NCI-H2081 (cell line): ENCODE data around the gene SMIM35.

Experiments used
- DNase-seq, 2 experiments: peaks; one replicate each; lab custom pipeline; 2025; lab: John Stamatoyannopoulos, UW

Gene SMIM35

GRCh38 chr11:118086913-118087768 is at the start of gene SMIM35:
Gene SMIM35, minus strand, starts transcription at chr11:118086963. Its CDS starts 206 bp downstream, at chr11:118086757.
- peak in 1 of 2 experiments; percentile 23 for DNase-seq

GRCh38 chr11:118136341-118136740 is 49.6 kb upstream of the SMIM35 start:
- no peak for DNase-seq

DNA sequence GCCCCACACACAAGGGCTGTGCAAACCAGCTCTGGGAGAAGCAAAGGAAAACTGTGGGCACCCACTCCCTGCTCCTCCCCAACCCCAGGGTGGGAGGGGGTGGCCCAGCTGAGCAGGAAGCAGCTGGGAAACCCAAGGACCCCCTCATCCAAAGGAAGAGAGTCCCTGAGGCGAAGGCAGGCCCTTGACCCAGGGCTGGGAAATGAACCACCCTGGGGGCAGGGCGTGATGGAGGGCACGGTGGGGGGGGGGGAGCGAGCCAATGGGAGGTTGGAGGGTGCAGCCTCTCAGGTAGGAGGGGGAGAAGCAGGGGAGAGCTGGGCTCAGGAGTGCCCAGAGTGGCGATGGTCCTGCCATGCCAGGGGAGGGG is 49.0 kb upstream of the SMIM35 start:
- no peak for DNase-seq

- no peak for DNase-seq
These were observed 48.5 kb upstream of the SMIM35 start for GRCh38 chr11:118135051-118135795.

DNA sequence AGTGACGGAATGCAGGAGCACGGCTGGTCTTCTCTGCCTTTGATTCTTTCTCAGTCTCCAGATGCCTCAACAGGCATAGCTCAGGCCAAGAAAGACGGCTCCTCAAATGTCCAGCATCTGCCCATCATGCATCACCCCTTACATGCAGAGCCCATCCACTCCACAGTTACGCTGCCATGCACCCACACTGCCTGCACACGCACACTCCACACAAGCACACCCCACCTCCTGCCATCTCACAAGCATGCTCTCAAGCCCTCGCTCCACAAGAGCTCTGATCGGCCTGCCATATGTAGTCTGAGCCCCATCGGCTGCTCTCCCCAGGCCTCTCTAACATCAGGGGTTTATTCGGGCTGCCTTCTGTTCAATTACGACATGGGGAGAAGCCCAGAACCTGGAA is 47.1 kb upstream of the SMIM35 start:
- no peak for DNase-seq

- no peak for DNase-seq
These were observed 45.8 kb upstream of the SMIM35 start for GRCh38 chr11:118132385-118133151.

- no peak for DNase-seq
These were observed 42.9 kb upstream of the SMIM35 start for GRCh38 chr11:118129471-118130172.

- no peak for DNase-seq
These were observed 42.1 kb upstream of the SMIM35 start for GRCh38 chr11:118128721-118129470.

DNA sequence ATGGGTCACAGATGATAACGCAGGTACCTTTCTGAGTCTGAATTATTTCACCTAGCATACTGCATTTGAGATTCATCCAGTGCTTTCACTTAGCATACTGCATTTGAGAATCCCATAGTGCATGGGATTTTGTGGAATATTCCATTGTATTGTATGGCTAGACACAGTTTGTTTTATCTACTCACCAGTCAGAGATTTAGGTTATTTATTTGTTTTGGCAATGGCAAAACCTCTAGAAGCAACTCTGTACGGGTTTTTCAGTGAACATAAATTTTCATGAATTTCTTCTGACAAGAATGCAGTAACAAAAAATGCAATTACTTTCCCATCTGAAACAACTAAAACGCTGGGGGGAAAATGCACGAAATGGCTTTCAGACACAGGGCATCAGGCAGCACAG is 41.5 kb upstream of the SMIM35 start:
- no peak for DNase-seq

GRCh38 chr11:118126082-118126838 is 39.5 kb upstream of the SMIM35 start:
- DNase-seq = no peak

DNA sequence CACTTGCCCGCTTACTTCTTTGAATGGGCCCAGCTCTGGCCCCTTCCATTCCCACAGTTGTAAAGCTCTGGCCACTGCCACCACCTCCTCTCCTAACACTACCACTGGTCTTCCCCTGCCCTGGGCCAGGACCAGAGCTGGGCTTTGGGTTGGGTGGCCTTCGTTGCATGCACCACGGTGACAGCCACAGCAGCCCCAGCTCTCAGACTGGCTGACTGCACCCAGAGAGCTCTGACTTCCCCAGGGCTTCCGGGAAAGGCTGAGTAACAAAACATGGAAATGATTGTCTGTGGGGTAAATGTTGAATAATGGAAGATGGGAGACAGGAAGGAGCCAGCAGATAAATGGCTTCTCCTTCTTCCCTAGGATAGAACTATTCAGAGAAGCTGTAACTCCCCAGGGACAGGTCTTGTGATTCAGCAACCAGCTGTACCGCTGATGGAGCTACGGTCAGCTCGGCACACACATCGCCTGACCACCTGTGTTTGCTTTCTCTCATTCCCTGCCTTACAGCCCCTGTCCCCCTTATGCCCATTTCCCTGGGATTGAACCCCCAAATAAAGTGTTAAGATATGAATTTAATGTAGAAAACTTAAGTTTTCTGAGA is 38.3 kb upstream of the SMIM35 start:
- DNase-seq = no peak

- no peak for DNase-seq
These were observed 34.0 kb upstream of the SMIM35 start for GRCh38 chr11:118120793-118121192.

- DNase-seq = no peak
These were observed 31.2 kb upstream of the SMIM35 start for GRCh38 chr11:118117790-118118601.

GRCh38 chr11:118115048-118115447 is 28.3 kb upstream of the SMIM35 start:
- no peak for DNase-seq

- DNase-seq = no peak
These were observed 27.5 kb upstream of the SMIM35 start for GRCh38 chr11:118114266-118114665.

DNA sequence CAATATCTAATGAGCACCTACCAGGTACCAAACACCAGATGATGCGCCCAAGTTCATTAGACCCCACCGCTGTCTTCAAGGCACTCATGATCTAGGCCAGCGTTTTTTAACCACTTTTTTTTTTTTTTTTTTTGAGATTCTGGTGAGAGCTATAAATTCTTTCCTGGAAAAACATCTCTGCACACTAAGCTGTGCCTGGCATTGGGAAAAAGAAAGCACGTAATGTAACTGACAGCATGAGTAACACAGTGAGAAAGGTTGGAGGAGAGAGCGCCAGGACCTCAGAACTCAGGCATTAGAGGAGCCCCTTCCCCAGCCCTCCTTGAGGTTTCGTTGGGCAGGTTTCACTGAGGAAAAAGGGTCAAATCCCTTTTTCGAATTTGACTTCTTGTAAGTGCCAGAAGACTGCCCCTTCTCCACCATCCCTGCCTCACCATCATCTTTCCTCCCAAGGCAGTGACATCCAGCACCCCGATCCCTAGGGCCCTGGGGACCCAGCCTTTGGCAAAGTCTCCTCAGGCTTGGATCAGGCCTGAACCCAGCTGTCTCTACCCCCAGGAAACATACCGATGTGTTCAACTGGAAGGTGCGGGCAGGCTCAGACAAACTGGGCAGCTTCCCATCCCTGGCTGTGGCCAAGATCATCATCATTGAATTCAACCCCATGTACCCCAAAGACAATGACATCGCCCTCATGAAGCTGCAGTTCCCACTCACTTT is 26.1 kb upstream of the SMIM35 start:
- no peak for DNase-seq

GRCh38 chr11:118111744-118112035 is 24.9 kb upstream of the SMIM35 start:
- no peak for DNase-seq

DNA sequence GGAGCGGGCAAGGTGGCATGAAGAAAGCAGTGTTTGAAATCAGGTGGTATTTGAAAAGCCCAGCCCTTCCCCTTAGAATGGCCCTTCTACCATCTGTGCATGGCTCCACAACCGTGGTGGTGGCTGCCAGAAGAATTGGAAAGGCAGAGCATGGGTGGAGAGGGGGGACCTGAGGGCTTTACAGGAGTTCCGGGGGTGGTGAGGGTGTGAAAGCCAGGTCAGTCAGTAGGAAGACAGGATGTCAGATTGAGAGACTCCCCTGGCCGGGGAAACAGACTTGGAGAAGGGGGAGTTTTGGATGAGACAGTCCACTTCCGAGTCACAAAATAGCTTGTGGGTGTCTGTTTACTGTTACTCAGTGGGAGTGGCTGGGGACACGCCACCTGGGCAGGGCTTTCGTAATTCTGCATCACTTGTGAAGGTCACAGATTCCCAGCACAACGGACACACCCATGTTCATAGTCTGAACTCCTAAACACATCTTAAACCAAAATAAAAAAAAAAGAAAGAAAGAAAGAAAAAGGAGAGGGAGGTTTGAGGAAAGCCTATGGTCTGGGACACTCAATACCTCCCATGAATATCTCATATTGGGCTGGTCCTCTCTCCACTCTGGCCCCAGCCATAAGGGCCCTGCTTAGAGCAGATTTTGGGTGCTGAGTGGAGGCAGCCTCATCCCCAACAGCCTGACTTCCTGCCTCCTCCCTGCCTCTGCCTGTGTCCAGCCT is 24.4 kb upstream of the SMIM35 start:
- no peak for DNase-seq
